Neural progenitor cell (in vitro differentiated cells): ENCODE results near the gene DAAM2.

Experiments
- EZH2 ChIP-seq: fragments of 200-600 bp; sonication (generic); IDR thresholded peaks from 2 replicates; pipeline ENCODE4 v1.6.1; 2017; ENCODE audit warnings: antibody characterized with exemption, mild to moderate bottlenecking, moderate library complexity
- TF ChIP-seq, protein P1 (sequence below): fragments of 200-600 bp; sonication (generic); IDR thresholded peaks from 2 replicates; pipeline ENCODE4 v1.5.1; 2017; ENCODE audit warnings: antibody characterized with exemption, mild to moderate bottlenecking

DNA sequence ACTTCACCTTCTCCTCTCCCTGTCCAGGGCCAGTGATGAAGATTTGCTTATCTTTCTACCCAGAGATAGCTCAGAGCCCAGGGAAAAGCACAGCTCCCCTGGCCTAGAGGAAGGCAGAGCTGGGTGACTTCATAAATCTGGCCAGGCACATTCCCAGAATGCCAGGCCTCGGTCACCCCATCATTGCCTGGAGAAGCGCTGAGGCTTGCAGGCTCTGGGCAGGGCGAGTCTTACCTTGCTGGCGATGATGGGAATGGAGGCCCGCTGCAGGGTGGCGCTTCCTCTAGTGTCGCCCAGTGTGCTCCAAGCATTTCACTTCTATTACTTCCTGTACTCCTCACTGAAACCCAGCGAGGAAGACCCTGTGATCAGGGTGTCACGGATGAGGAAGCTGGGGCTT, 60.1 kb downstream of the DAAM2 start:
- TF ChIP-seq, protein P1, sequence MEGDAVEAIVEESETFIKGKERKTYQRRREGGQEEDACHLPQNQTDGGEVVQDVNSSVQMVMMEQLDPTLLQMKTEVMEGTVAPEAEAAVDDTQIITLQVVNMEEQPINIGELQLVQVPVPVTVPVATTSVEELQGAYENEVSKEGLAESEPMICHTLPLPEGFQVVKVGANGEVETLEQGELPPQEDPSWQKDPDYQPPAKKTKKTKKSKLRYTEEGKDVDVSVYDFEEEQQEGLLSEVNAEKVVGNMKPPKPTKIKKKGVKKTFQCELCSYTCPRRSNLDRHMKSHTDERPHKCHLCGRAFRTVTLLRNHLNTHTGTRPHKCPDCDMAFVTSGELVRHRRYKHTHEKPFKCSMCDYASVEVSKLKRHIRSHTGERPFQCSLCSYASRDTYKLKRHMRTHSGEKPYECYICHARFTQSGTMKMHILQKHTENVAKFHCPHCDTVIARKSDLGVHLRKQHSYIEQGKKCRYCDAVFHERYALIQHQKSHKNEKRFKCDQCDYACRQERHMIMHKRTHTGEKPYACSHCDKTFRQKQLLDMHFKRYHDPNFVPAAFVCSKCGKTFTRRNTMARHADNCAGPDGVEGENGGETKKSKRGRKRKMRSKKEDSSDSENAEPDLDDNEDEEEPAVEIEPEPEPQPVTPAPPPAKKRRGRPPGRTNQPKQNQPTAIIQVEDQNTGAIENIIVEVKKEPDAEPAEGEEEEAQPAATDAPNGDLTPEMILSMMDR = no peak
- TF ChIP-seq EZH2 = no peak
